ENCODE data around the gene MAP4K3.
"Not testable (repeated sequence)": the region's sequence is repeated elsewhere in the genome, so short reads cannot be mapped to it uniquely, and the experiment has no call there.

MAP4K3 gene

GRCh38 chr2:39409697-39410389 lies 27.2 kb downstream of the MAP4K3 start:
- DNase-seq (ENCODE audit: low spot score): no peak

- DNase-seq (ENCODE audit: low spot score): no peak
These were observed 28.5 kb downstream of the MAP4K3 start for GRCh38 chr2:39408351-39409136.

DNA sequence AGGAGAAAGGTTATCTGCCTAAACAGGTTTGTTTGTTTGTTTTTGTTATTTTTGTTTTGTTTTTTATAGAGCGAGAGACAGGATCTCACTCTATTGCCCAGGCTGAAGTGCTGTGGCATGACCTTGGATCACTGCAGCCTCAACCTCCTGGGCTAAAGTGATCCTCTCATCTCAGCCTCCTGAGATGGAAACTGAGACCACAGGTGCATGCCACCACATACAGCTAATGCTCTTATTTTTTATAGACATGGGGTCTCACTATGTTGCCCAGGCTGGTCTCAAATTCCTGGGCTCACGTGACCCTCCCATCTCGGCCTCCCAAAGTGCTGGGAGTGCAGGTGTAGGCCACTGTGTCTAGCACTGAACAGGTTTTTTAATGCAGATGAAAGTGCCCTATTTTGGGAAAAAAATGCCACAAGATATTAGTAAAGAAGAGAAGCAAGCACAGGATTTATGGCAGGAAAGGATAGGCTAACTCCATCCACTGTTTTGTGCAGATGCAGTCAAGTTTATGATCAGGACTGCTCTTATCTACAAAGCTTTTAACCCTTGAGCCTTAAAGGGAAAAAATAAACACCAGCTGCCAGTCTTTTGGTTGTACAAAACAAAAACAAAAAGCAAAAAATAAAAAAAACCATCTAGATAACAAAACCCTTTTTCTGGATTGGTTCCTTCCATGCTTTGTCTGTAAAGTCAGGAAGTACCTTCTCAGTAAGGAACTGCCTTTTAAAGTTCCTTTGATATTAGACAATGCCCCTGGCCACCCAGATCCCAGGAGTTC lies 29.4 kb downstream of the MAP4K3 start:
- DNase-seq (ENCODE audit: low spot score): no peak

DNA sequence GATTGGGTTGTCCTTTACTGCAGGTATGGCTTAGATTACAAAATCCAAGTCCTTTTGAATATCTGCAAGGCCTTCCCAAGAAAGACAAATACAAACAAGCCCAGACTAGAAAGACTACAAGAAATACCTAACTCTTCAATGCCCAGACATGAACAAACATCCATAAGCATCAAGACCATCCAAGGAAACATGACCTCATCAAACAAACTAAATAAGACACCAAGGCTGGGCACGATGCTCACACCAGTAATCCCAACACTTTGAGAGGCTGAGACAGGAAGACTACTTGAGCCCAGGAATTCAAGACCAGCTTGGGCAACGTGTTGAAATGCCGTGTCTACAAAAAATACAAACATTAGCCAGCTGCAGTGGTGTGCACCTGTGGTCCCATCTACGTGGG lies 31.7 kb downstream of the MAP4K3 start:
- DNase-seq (ENCODE audit: low spot score): no peak

GRCh38 chr2:39403311-39403710 lies 33.8 kb downstream of the MAP4K3 start:
- DNase-seq (ENCODE audit: low spot score): no peak

GRCh38 chr2:39401319-39401718 lies 35.8 kb downstream of the MAP4K3 start:
- DNase-seq (ENCODE audit: low spot score): no peak

DNA sequence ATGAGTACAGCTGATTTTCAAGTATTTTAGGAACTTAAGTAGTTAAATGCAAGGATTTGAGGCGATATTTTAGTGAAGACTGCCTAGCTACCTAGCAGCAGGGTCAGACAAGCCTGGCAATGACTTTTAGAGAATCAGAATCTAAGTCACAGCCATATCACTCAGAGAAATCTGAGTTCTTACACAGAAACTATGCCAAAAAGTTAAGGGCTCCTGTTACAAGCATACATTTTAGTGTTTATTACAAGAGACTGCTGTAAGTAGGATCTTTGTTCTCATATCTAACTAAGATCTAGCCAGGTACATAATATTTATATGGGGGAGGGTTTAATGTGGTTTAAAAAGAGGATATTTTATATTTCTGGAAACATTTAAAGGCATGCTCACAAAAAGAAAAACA lies 37.5 kb downstream of the MAP4K3 start:
- DNase-seq (ENCODE audit: low spot score): no peak

DNA sequence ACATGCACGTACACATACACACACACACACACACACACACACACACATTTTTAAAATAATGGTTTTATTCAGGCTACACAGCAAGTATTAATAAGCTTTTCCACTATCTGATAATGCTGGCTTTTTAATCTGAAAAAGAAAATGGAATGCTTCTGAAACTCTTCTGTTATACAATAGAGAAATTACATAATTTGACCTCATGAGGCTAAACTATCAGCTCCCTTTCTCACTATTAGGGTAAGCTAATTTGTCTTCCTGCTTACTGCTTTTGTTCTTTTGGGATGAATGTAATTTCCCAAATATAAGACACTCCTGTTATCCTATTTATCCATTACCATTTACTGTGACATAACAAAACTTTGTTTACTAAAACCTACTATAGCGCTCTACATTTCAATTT lies 41.8 kb downstream of the MAP4K3 start:
- DNase-seq (ENCODE audit: low spot score): no peak

DNA sequence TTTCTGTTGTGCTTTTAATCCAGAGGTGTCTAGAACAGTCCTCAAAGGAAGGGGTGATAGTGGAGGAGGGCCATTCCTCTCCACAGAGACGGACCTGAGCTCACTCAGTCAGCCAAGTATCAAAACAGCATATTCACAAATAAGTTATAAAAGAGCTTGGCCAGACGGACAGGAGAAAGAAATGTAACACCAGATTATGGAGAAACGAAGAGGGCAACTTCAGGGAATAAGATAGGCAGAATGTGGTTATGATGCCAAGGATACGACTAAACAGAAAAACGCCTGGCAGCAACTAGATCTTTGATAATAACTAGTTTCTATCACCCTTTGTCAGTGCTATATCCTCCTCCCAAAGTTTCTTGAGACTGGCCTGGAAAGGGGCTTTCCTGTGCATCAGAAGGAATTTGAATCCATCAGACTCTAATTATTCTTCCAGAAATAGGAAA lies 42.5 kb downstream of the MAP4K3 start:
- DNase-seq (ENCODE audit: low spot score): no peak

DNA sequence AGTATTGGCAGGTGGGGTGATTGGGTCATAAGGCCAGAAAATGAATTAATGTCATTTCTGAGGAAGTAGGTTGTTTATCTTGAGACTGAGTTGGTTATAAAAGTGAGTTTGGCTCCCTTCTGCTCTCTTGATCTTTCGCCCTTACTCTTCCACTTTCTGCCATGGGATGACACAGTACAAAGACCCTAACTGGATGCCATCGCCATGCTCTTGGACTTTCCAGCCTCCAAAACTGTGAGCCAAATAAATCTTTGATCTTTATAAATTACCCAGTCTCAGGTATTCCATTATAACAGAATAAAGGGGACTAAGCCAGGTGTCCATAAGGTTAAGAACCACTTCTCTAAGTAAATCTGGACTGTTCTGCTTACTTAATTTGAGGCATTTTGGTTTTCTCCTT lies 44.4 kb downstream of the MAP4K3 start:
- DNase-seq (ENCODE audit: low spot score): no peak

GRCh38 chr2:39390216-39390615 lies 46.9 kb downstream of the MAP4K3 start:
- no peak for DNase-seq (ENCODE audit: low spot score)

DNA sequence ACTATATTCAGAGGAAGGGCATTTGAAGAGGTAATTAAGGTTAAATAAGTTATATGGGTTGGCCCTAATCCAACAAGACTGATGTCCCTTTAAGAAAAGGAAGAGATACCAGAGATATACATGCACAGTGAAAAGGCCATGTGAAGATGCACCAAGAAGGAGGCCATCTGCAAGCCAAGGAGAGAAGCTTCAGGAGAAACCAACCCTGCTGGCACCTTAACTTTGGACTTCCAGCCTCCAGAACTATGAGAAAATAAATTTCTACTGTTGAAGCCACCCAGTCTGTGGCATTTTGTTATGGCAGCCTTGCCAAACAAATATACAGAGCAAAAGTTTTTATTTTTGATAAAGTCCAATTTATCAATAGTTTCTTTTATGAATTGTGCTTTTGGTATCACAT lies 51.0 kb downstream of the MAP4K3 start:
- DNase-seq (ENCODE audit: low spot score): no peak

DNA sequence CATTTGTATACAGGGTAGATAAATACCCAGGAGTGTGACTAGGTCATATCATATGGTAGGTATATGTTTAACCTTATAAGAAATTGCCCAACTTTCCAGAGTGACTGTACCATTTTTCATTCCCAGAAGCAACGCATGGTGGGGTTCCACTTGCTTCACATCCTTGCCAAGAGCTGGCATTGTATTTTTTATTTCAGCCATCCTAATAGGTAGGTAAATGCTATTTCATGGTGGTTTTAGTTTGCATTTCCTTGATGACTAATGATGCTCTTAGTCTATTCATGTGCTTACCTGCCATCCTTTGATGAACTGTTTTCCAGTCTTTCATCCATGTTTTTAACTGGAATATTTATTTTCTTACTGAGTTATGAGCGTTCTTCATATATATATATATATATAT lies 51.9 kb downstream of the MAP4K3 start:
- no peak for DNase-seq (ENCODE audit: low spot score)

DNA sequence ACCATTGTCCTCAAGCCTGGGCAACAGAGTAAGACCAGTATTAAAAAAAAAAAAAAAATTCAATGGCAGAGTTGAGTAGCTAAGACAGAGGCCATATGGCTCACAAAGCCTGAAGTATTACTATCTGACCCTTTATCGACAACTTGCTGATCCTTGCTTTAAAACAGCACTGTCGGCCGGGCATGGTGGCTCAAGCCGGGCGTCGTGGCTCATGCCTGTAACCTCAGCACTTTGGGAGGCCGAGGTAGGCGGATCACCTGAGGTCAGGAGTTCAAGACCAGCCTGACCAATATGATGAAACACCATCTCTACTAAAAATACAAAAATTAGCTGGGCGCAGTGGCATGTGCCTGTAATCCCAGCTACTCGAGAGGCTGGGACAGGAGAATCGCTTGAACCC lies 53.0 kb downstream of the MAP4K3 start:
- not testable (repeated sequence) for DNase-seq (ENCODE audit: low spot score)

DNA sequence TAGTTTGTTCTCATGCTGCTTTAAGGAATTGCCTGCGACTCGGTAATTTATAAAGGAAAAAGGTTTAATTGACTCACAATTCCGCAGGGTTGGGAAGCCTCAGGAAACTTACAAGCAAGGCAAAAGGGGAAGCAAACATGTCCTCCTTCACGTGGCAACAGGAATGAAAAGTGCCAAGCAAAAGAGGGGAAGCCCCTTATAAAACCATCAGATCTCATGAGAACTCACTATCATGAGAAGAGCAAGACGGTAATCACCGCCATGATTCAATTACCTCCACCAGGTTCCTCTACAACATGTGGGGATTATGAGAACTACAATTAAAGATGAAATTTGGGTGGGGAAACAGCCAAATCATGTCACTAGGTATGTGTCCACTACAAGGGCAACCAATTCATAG lies 53.9 kb downstream of the MAP4K3 start:
- DNase-seq (ENCODE audit: low spot score): no peak

- no peak for DNase-seq (ENCODE audit: low spot score)
These were observed 55.4 kb downstream of the MAP4K3 start for GRCh38 chr2:39381653-39382052.

- peak; percentile 11 for DNase-seq (ENCODE audit: low spot score)
These were observed 56.4 kb downstream of the MAP4K3 start for GRCh38 chr2:39380525-39381150.

GRCh38 chr2:39379643-39380524 lies 57.2 kb downstream of the MAP4K3 start:
- peak; percentile 13 for DNase-seq (ENCODE audit: low spot score)

DNA sequence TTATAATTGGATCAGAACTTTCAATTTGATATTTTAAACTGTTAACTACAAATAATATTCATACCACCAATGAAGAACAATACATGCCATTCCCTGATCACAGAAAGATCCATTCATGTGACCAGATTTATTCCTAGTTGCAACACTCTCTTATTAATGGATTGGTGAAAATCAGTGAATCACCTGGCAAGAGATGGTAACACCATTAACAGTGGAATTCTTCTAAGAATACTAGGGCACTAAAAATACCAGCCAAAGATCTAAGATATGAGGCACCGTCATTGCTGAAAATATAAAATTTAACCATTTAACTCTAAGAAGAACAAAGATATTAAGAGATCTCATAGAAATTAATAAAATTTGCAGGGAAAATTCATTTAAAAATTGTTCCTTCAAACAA lies 58.1 kb downstream of the MAP4K3 start:
- no peak for DNase-seq (ENCODE audit: low spot score)

- DNase-seq (ENCODE audit: low spot score): no peak
These were observed 59.7 kb downstream of the MAP4K3 start for GRCh38 chr2:39377226-39377939.

DNA sequence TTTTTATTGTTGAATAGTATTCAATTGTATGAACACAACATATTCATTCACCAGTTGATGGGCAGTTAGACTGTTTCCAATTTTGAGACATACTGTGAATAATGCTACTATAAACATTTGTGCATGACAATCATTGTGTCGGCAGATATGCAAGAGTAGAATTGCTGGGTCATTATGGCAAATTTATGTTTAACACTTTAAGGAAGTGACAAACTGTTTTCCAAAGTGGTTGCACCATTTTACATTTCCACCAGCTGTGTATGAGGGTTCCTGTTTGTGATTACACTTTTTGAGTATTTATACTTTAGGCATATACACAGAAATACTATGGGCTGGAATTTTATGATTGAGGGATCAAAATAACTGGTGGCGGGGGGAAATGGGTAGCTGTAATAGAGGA lies 61.2 kb downstream of the MAP4K3 start:
- no peak for DNase-seq (ENCODE audit: low spot score)

Data from hepatic stellate cell (primary cell).